T follicular helper cell (primary cell): ENCODE results near the gene GORASP2.

Experiments
- DNase-seq: peaks from one replicate; pipeline ENCODE4 v3.0.0-alpha.2; 2020; ENCODE audit warnings: low read depth

GORASP2 gene

GRCh38 chr2:170999654-171000053, 70.6 kb downstream of the GORASP2 start:
- no peak for DNase-seq

GRCh38 chr2:171004363-171004762, 75.3 kb downstream of the GORASP2 start:
- DNase-seq = no peak

GRCh38 chr2:171004833-171005232, 75.8 kb downstream of the GORASP2 start:
- DNase-seq = no peak

GRCh38 chr2:171008550-171009205, 79.6 kb downstream of the GORASP2 start:
- no peak for DNase-seq

GRCh38 chr2:171009386-171009785, 80.3 kb downstream of the GORASP2 start:
- no peak for DNase-seq

GRCh38 chr2:171013851-171014250, 84.8 kb downstream of the GORASP2 start:
- DNase-seq = no peak

GRCh38 chr2:171016125-171016524, 87.1 kb downstream of the GORASP2 start:
- no peak for DNase-seq
